ENCODE measurements around the gene RADIL.
"Not testable (repeated sequence)": the region's sequence is repeated elsewhere in the genome, so short reads cannot be mapped to it uniquely, and the experiment has no call there.

RADIL gene

DNA sequence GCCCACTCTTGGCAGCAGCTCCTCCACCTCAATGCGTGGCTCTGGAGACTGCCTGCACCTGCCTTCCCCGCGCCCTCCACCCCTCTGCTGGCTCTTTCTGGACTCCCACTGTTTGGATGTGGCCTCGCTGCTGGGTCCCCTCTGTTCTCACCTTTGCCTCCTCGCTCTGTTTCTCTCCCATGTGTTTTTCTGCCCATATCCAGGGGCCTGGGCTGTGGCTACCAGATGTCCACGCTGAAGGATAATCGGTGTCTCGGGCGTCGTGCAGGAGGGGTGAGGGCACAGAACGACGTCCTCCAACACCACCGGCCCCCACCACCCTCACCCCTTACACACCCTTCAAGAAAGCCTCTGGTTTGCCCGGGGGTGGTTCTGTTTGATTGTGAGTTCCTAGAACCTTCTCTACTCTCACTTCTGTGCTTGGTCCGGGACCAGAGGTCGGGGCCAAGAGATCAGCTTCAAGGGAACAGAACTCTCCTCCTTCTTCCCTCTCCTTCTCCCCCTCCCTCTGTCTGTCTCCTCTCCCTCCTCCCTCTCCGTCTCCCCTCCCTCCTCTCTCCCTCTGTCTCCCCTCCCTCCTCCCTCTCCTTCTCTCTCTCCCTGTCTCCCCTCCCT lies 76.4 kb downstream of the RADIL start:
- no peak for DNase-seq

GRCh38 chr7:4805984-4806300 lies 77.6 kb downstream of the RADIL start:
- DNase-seq = no peak

GRCh38 chr7:4805110-4805983 lies 78.2 kb downstream of the RADIL start:
- DNase-seq = no peak

DNA sequence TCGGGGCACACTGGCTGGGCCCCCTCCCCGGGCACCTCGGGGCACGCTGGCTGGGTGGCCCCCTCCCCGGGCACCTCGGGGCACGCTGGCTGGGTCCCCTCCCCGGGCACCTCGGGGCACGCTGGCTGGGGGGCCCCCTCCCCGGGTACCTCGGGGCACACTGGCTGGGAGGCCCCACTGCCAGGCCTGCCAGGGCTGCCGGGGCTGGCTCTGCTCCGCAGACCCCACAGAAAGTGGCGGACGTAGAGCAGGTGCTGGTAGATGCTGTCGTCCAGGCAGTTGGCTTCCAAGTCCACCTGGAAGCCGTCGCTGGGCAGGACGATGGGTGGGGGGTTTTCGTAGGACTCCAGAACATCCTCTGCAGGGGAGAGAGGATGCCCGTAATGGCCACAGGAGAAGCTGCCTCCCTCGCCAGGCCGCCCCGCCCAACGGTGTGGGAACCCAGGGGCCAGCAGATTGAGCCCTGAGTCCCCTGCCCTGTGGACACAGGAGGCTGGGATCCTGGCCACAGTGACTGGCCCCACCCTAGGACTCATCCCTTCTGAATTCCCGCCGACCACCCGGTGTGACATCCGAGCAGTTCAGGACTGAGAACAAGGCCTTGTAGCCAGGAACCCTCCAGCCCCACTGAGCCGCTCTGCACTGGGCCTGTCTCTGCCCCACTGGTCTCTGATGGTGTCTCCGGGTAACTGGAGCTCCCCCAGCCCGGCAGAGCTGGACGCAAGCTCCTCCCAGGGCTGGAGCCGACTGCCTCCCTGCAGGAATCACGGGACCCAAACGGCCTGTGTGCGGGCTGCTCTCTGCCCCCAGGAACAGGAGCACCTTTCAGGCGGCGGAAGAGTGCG lies 79.9 kb downstream of the RADIL start:
- no peak for DNase-seq

GRCh38 chr7:4802577-4802976 lies 80.9 kb downstream of the RADIL start:
- not testable (repeated sequence) for DNase-seq

- no peak for DNase-seq
These were observed 81.7 kb downstream of the RADIL start for GRCh38 chr7:4801839-4802231.

DNA sequence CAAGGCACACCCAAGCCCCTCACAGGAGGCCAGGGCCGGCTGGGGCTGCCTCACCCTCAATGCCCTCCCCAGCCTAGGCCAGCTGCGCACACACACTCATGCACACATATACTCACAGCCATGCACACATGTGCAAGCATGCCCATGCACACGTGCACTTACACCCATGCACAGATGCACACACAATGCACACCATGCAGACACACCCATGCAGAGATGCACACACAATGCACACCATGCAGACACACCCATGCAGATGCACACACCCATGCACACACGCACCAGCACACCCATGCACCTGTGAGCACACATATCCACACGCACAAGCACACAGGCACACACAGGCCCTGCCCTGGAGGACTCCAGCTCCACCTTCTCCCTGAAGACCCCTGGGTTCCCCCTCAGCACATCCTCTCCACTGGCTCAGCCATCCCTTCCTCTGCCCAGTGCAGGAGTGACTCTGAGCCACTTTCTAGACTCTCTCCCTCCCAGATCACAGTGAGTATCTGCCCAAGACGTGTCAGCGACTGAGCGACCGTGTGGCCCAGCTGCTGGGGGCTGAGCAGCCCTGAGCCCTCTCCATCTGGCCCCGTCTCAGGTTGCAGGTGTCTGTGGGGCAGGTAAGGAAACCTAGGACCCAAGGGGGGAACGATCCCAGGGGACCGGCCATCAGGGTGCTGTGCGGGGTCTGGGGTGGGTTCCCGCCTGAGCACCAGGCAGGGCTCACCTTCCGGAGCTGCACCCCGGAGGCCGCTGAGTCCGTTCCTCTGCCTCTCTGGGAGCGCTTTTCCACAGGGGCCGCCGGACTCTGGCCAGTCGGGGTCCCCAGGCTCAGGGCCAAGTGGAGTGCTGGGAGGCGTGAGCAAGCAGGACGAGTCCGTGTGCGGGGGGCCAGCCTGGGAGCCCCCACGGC lies 82.3 kb downstream of the RADIL start:
- DNase-seq = no peak

DNA sequence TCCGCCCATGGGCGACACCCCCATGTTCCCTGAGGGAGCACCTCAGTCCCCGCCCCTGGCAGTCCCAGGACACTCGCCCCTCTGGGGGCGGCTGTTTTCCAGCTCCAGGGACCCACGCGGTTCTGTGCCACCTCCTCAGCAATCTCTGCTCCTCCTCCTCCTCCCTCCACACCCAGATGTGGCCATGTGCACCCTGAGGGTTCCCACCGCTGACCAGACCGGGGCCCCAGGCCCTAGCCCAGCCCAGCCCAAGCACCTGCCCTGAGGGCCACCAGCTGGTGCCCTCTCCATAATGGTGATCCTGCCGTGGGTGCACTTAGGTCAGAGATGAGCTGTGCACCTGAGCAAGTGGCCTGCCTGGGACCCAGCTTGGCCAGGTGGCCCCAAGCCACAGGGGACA lies 83.0 kb downstream of the RADIL start:
- DNase-seq = no peak

DNA sequence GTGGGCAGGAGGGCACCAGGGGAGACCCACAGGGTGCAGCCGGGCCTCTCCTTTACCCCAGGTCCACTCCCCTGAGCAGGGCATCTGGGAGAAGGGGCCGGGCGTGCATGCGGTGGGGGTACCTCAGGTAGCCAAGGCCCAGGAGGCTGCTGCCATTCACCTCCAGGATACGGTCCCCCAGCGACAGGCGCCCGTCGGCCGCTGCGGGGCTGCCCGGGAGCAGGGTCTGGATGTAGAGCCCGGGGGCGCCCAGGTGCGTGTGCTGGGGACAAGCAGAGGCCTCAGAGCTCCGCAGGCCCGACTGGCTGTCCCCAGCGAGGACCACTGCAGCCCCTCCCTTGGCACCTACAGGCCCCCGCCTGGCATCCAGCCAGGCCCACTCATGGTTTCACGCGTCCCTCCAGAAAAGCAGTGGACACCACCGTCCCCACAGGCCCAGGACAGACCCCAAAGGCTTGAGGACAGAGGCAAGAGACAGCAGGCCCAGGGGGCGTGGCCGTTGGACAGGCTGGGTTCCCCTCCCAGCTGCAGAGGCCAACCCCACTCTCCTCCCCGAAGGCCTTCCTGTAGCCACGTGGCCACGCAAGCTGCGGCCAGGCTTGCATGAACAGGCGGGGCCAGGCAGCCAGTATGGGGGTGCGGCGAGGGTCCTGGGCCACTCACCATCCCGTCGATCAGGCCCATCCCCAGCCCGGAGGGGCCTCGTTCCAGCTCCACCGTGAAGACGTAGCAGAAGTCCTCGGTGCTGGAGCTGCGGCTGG lies 83.8 kb downstream of the RADIL start:
- DNase-seq = no peak

GRCh38 chr7:4798706-4799235 lies 84.7 kb downstream of the RADIL start:
- DNase-seq = no peak

DNA sequence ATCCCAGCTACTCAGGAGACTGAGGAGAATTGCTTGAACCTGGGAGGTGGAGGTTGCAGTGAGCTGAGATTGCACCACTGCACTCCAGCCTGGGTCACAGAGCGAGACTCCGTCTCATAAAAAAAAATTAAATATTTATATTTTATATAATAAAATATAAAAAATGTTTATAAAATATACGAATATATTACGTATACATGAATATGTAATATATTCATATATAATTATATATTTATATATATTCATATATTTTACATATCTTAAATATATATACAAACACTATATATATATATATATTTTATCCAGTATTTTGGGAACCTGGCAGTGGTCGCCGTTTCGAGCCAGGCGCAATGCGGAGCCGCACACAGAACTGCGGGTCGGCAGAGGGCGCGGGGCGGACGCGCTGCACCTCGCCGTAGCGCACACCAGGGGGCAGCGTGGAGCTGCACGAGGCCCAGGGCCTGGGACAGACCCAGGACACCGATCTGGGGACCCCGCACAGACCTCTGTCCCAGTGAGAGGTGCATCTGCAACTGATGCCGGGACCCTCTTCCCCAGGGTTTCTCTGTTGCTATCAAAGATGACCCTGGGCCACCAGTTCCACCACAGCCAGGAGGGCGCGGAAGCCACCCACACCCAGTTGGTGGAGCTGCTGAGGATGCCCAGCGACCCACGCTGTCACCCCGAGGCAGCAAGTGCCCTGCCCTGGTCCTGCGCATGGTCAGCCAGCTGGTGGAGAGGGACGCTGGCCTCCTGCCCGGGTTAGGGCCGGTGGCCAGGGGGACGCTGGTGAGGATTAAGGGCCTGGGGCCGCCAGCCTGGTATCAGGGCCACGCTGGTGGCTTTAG lies 85.4 kb downstream of the RADIL start:
- peak; percentile 30 for DNase-seq

GRCh38 chr7:4796453-4796852 lies 87.1 kb downstream of the RADIL start:
- no peak for DNase-seq

GRCh38 chr7:4794591-4795350 lies 88.7 kb downstream of the RADIL start:
- peak; percentile 31 for DNase-seq

DNA sequence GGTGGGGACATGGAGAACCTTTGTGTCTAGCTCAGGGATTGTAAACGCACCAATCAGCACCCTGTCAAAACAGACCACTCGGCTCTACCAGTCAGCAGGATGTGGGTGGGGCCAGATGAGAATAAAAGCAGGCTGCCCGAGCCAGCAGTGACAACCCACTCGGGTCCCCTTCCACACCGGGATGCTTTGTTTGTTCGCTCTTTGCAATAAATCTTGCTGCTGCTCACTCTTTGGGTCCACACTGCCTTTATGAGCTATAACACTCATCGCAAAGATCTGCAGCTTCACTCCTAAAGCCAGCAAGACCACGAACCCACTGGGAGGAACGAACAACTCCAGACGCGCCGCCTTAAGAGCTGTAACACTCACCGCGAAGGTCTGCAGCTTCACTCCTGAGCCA lies 89.3 kb downstream of the RADIL start:
- DNase-seq = not testable (repeated sequence)

DNA sequence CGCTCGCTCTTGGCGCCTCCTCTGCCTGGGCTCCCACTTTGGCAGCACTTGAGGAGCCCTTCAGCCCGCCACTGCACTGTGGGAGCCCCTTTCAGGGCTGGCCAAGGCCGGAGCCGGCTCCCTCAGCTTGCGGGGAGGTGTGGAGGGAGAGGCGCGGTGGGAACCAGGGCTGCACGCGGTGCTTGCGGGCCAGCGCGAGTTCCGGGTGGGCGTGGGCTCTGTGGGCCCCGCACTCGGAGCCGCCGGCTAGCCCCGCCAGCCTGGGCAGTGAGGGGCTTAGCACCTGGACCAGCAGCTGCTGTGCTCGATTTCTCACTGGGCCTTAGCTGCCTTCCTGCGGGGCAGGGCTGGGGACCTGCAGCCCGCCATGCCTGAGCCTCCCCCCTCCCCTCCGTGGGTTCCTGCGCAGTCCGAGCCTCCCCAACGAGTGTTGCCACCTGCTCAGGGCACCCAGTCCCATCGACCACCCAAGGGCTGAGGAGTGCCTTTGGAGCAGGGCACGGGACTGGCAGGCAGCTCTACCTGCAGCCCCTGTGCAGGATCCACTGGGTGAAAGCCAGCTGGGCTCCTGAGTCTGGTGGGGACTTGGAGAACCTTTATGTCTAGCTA lies 90.0 kb downstream of the RADIL start:
- not testable (repeated sequence) for DNase-seq

DNA sequence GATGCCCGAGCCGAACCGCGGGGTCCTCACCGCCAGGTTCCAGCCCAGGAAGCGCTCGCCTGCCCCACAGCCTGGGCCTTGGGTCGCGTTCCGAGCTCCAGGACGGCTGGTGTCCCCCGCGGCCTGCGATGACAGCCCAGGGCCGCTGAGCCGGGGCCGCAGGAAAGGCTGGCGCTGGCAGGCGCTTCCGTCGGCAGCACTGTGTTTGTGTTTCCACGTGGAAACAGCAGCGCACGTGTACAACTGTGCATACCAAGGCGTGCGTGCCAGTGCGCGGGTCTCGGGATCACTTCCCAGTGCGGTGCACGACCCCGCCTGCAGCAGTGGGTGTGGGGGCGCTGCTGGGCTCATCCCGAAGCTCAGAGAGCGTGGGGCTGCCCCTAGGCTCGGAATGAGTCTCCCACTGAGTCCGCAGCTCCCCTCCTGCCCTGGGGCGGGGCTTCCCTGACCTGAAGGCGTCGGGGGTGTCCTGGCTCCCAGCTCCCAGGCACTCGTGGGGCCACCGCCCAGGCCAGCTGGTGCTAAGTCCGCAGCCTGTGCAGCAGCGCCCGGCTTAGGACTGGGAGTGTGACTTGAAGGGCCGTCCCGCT lies 90.9 kb downstream of the RADIL start:
- peak; percentile 37 for DNase-seq

GRCh38 chr7:4791738-4792536 lies 91.6 kb downstream of the RADIL start:
- peak; percentile 75 for DNase-seq
